LNCaP clone FGC (cell line): ENCODE data around the gene PLEKHA1.

Experiments
- DNase-seq: peaks from one replicate; pipeline ENCODE4 v3.0.0-alpha.2; 2011; ENCODE audit warnings: low read depth
- H3K4me3 ChIP-seq: 2 replicates; pipeline ENCODE4 v1.5.1; 2011; ENCODE audit warnings: mild to moderate bottlenecking, low read depth, low read length, control low read depth
- TF ChIP-seq, protein P1 (sequence below): IDR thresholded peaks from 2 replicates; pipeline ENCODE4 v1.5.1; 2012; ENCODE audit warnings: mild to moderate bottlenecking; ENCODE audit not compliant: control insufficient read depth, insufficient read depth; ENCODE audit errors: extremely low read depth

Gene PLEKHA1

DNA sequence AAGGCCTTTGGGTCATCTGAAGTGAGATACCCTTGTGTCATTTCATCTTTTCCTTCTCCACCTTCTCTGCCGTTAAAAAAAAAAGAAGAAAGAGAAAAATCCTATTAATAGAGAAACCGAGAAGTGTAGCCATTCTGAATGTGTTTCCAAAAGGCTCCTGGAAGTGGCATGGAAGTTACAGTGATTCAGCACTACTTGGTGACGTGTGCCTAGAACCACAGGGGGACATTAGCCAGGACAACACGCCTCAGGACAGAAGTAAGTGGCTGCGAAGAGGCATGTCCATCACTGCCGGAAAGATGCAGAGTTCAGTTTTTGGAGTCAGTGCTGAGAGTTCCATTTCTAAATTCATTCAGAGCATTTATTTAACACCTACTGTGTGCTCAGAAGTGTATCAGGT, 93.2 kb downstream of the PLEKHA1 start:
- TF ChIP-seq, protein P1, sequence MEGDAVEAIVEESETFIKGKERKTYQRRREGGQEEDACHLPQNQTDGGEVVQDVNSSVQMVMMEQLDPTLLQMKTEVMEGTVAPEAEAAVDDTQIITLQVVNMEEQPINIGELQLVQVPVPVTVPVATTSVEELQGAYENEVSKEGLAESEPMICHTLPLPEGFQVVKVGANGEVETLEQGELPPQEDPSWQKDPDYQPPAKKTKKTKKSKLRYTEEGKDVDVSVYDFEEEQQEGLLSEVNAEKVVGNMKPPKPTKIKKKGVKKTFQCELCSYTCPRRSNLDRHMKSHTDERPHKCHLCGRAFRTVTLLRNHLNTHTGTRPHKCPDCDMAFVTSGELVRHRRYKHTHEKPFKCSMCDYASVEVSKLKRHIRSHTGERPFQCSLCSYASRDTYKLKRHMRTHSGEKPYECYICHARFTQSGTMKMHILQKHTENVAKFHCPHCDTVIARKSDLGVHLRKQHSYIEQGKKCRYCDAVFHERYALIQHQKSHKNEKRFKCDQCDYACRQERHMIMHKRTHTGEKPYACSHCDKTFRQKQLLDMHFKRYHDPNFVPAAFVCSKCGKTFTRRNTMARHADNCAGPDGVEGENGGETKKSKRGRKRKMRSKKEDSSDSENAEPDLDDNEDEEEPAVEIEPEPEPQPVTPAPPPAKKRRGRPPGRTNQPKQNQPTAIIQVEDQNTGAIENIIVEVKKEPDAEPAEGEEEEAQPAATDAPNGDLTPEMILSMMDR, result no peak
- no peak overlapping the region for H3K4me3 ChIP-seq
- DNase-seq, result no peak

DNA sequence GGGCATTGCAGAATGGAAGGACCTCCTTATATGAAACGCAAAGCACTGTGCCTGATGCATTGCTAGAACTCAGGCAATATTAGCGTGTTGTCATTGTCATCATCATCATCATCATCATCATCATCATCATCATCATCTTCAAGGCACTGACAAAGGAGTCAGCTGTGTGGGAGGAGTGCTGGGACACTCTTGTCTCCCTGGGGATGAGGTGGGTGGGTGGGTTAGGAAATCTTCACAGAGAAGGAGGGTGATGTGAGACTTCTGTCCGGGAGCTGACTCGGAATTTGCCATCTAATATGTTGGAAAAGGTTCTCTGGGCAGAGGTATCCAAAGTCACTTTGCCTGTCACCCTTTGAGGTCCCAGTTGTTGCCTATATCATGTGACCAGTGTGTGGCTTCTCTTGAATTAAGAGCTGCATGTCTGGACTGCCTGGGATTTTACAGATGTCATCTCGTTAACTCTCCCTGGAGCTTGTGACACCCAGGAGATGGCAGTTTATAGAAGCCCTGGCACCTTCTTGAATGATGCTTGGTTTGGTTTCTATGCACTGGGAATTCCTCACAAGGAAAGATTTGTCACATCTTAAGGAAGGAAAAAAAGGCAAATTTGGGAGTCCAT, 93.9 kb downstream of the PLEKHA1 start:
- no peak overlapping the region for H3K4me3 ChIP-seq
- TF ChIP-seq, protein P1, result no peak
- no peak for DNase-seq

DNA sequence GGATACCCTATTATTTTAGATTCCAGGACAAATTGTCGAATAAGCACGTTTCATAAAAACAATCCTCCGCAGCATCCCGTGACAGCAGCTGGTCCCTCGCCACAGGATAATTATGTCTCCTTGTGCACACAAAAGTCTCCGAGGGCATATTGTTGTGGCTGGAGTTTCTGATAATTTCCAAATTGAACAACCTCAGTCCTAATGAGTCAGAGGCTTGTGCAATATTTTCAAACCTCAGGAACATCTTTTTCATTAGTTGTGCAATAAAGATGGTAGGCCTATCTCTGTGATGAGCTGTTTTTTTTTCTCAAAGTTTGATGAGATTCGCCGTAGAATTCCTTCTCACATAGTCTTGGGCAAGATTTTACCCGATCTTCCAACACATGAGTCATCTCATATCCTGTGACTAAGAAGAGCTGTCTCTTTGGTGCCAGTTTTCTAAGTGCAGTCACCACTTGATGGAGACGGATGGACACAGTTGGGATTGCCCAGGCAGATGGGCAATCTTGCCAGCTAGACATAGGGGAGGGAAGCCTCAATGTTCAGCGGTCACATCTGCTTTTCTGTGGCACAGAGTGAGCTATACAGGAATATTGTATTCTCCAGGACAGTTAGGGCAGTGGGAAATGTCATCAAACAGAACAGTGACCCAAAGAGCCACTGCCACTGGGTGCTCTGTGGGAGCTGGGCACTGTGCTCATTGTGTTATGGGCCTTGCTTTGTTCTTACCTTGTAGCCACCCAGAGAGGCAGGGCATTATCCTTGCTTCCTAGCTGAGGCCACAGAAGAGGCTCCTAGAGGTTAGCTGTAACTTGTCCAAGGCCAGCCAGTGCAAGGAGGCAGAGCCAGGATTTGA, 94.6 kb downstream of the PLEKHA1 start:
- no peak for DNase-seq
- H3K4me3 ChIP-seq, result no peak overlapping the region
- TF ChIP-seq, protein P1, result no peak

DNA sequence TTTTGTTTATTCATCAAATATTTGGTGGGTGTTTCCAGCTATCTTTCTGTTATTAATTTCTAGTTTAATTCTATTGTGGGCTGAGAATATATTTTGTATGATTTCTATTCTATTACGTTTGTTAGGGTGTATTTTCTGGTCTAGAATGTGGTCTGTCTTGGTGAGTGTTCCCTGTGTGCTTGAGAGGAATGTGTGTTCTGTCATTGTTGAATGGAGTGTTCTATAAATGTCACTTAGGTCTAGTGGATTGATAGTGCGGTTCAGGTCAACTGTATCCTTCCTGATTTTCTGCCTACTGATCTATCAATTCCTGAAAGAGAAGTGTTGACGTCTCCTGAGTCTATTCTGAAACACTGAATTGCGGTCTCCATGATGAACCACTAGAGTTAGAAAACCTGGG, 95.3 kb downstream of the PLEKHA1 start:
- TF ChIP-seq, protein P1, result no peak
- DNase-seq, result no peak
- H3K4me3 ChIP-seq, result no peak overlapping the region

DNA sequence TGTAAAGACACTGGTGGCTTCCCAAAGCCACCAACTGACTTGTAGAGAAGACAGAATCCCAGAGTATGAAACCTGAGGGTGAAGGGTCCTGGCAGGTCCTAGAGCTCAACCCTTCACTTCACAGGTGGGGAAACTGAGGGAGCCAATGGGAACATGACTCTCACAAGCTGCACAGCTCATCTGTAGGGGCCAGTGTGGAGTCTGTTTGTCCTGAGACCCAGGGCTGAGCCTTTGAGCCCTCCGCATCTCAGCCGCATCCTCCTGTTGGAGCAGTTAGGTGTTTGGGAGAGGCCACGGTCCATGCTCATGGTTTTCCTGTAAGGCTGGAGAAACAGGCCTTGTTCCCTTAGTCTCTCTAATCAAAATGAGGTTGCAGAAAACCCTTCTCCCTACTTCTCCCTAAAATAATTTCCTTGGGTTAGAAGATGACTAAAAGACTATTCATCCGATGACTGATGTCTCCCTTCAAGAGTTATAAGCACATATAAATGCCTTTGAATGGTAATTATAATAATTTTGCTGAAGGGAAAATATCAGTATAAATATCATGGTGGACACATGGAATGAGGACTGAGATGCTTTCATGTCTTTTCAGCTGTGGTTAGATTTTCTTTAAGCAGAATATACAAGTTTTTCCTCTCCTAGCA, 97.1 kb downstream of the PLEKHA1 start:
- no peak overlapping the region for H3K4me3 ChIP-seq
- TF ChIP-seq, protein P1, result no peak
- DNase-seq, result no peak

DNA sequence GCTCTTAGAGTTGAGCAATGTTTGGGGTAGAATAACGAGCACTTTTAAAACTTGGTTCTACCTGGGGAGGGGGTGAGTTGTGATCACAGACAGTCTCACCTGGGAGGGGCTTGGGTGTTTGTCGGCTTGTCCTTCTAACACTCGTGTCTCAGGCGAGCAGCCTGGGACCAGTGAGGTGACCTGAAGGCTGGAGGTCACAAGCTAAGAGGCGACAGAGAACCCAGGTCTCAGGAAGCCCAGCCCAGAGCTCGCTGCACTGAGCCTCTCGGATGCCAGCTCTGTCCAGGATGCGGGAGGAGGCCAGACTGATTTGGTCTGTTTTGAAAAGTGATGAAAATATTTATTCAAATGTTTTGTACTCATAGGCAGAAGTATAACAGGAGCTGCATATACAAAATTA, 98.6 kb downstream of the PLEKHA1 start:
- no peak overlapping the region for H3K4me3 ChIP-seq
- no peak for DNase-seq
- TF ChIP-seq, protein P1, result no peak
